ENCODE results near the gene MNAT1. TPM values are rescaled to one million over a fixed set of nuclear protein-coding genes. Genes with fewer than 3 reads are reported as not detected.

The MNAT1 gene
- total RNA-seq, 2 donors from 2014 or later = 20.2 to 29.7 TPM

DNA sequence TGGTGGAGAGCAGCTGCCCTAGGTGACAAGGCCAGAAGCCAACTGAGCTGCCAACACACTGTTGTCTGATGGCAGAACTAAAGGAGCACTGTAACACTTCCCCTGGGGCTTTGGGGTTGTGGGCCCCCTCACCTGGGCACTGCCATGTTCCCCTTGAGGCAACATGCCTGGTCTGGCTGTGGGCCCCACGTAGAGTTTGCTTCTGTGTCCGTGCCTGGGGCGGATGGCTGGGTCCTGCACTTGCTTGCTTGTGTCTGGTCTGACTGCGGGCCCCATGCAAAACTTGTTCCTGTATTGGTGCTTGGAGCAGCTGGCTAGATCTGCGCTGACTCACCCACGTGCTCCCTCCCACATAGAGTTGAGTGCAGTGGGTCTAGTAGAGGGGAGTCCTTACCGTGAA, 78.4 kb downstream of the MNAT1 start:
- H3K4me1 ChIP-seq = no peaks in the 10 kb centered on the region
- H3K4me3 ChIP-seq = no peak overlapping the region
- no peak overlapping the region for H3K27ac ChIP-seq
- no peaks in the 10 kb centered on the region for H3K9me3 ChIP-seq
- TF ChIP-seq, protein P1, sequence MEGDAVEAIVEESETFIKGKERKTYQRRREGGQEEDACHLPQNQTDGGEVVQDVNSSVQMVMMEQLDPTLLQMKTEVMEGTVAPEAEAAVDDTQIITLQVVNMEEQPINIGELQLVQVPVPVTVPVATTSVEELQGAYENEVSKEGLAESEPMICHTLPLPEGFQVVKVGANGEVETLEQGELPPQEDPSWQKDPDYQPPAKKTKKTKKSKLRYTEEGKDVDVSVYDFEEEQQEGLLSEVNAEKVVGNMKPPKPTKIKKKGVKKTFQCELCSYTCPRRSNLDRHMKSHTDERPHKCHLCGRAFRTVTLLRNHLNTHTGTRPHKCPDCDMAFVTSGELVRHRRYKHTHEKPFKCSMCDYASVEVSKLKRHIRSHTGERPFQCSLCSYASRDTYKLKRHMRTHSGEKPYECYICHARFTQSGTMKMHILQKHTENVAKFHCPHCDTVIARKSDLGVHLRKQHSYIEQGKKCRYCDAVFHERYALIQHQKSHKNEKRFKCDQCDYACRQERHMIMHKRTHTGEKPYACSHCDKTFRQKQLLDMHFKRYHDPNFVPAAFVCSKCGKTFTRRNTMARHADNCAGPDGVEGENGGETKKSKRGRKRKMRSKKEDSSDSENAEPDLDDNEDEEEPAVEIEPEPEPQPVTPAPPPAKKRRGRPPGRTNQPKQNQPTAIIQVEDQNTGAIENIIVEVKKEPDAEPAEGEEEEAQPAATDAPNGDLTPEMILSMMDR (IDR thresholded peaks at IDR 0.05) = no peak
- peaks cover 19% of the 10 kb centered on the region for H3K36me3 ChIP-seq
- H3K27me3 ChIP-seq = no peaks in the 10 kb centered on the region
- DNase-seq (ENCODE audit: low spot score) = no peak

- Histone ChIP-seq H3K4me1 (no peaks in the 10 kb centered on the region), H3K27me3 (no peaks in the 10 kb centered on the region), H3K9me3 (no peaks in the 10 kb centered on the region), H3K27ac (no peak overlapping the region), H3K4me3 (no peak overlapping the region), H3K36me3 (peaks cover 19% of the 10 kb centered on the region)
- TF ChIP-seq, protein P1 (IDR thresholded peaks at IDR 0.05) = no peak
- DNase-seq (ENCODE audit: low spot score) = no peak
Measured at GRCh38 chr14:60815371-60815770, 80.8 kb downstream of the MNAT1 start.

DNA sequence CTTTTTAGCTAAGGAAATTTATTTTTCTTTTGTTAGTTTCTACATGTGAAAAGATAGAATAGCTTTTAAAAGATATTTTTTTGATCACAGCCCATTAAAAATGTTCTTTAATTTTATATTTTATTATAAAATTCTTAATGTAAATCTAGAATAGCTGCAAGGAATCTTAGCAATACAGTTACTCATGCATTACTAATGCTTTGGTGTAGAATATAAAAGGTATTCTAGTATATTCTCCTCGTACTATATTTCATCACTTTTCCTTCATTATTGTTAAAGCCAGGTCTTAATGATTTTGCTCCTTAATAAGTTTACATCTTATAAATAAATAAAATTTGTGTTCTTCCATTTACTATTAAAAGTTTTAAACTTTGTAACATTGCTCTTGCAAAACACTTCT, 82.6 kb downstream of the MNAT1 start:
- TF ChIP-seq, protein P1 (IDR thresholded peaks at IDR 0.05) = no peak
- Histone ChIP-seq H3K4me3 (no peak overlapping the region), H3K27me3 (no peaks in the 10 kb centered on the region), H3K27ac (no peak overlapping the region), H3K36me3 (peaks cover 15% of the 10 kb centered on the region), H3K4me1 (no peaks in the 10 kb centered on the region), H3K9me3 (no peaks in the 10 kb centered on the region)
- DNase-seq (ENCODE audit: low spot score) = no peak

DNA sequence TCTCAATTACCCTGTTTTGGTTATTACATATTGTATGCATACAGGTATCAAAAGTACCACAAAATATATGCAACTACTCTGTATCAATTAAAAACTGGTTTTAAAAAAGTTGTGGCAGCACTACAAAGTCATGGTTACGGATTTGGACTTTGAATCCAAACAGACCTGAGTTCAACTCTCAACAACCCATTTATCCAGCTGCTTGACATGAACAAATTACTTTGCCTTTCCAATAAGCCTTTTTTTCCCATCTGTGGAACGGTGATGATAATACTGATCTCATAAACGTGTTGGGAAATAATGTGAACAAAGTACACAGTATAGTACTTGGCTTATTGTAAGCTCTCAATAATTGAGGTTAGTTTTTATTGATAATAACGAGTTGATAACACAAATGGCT, 85.0 kb downstream of the MNAT1 start:
- H3K9me3 ChIP-seq = no peaks in the 10 kb centered on the region
- no peaks in the 10 kb centered on the region for H3K36me3 ChIP-seq
- no peak overlapping the region for H3K4me3 ChIP-seq
- no peak for DNase-seq (ENCODE audit: low spot score)
- H3K27ac ChIP-seq = no peak overlapping the region
- no peaks in the 10 kb centered on the region for H3K4me1 ChIP-seq
- TF ChIP-seq, protein P1 (IDR thresholded peaks at IDR 0.05) = no peak
- no peaks in the 10 kb centered on the region for H3K27me3 ChIP-seq

DNA sequence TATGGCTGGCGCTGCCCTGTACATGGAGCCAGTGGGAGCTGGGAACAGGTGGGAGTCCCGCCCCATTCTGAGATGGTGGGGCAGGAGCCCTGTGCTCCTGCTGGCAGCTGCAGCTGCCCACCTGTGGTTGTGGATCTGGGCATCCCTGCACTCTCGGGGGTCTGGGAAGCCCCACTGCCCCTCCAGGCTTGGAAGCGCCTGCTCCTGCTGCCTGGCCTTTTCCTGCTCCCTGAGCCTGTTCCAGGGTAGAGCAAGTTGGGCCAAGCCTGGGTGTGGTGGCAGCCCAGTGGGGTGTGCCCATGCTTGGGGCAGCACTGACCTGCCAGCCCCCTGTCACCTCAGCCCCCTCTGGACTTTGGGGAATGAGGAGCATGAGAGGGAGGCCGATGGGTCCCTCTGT, 104.0 kb downstream of the MNAT1 start:
- Histone ChIP-seq H3K27ac (no peak overlapping the region), H3K4me1 (no peaks in the 10 kb centered on the region), H3K4me3 (no peak overlapping the region), H3K9me3 (no peaks in the 10 kb centered on the region), H3K36me3 (no peaks in the 10 kb centered on the region), H3K27me3 (no peaks in the 10 kb centered on the region)
- no peak for DNase-seq (ENCODE audit: low spot score)
- TF ChIP-seq, protein P1 (IDR thresholded peaks at IDR 0.05) = no peak

DNA sequence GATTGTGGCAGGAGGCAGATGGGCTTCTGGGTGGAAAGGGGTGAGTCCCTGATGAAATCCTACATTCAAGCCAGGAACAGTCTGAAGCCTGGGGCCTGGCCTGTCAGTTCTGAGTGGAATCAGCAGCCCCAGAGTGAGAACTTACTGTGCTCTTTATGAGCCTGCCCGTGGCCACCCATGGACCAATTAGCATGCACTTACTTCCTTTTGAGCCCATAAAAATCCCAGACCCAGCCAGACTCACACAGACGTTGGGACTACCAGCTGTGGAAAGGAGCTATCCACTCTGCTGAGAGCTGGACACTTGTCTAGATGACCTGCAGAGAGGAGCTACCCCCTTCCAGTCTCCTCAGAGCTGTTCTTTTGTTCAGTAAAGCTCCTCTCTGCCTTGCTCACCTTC, 104.5 kb downstream of the MNAT1 start:
- H3K27me3 ChIP-seq = no peaks in the 10 kb centered on the region
- H3K4me1 ChIP-seq = no peaks in the 10 kb centered on the region
- no peak overlapping the region for H3K4me3 ChIP-seq
- DNase-seq (ENCODE audit: low spot score) = no peak
- TF ChIP-seq, protein P1 (IDR thresholded peaks at IDR 0.05) = no peak
- H3K27ac ChIP-seq = no peak overlapping the region
- no peaks in the 10 kb centered on the region for H3K9me3 ChIP-seq
- H3K36me3 ChIP-seq = no peaks in the 10 kb centered on the region

All from right atrium auricular region (tissue), 2 donors.